ENCODE results near the gene TRABD. TPM values are rescaled to one million over a fixed set of nuclear protein-coding genes. Genes with fewer than 3 reads are reported as not detected.
A peak's percentile ranks its signal among the peaks of the same experiment; 100 is the strongest.

The TRABD gene
- total RNA-seq, 1 experiment from 2014 or later: 26.3 TPM

DNA sequence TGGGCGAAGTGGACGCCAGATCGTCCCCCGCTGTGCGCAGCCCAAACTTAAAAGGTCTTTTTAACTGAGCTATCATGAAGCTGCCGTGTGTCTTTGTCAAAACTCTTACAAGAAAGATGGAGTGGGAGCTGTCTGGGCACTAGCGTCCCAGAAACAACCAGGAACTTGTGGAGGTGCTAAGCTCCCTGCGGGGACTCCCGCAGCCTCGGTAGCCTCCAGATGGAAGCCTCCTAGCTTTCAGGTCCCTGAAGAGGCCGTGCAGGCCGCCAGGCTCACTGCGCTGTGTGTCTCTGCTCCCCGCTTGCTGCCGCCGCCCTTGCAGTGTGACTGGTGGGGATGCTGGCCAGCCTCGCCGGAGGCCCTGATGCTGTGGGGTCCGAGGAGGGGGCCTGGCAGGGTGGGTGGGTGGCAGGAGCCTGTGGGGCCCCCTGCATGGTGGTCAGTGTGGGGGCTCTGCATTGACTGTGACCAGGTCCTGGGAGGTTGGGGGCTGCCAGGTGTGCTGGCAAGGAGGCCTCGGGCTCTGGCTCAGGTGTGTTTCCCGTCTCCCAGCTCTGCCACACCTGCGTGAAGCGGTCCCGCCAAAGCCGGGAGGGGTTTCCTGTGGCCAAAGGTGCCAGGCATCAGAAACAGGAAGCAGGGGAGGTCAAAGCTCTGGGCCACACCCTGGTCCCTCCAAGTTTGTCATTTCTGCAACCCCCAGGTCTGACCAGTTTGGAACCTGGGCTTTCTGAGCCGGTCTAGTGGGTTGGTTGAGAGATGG is 1.2 kb downstream of the TRABD start:
- DNase-seq (ENCODE audit: low read depth): no peak

DNA sequence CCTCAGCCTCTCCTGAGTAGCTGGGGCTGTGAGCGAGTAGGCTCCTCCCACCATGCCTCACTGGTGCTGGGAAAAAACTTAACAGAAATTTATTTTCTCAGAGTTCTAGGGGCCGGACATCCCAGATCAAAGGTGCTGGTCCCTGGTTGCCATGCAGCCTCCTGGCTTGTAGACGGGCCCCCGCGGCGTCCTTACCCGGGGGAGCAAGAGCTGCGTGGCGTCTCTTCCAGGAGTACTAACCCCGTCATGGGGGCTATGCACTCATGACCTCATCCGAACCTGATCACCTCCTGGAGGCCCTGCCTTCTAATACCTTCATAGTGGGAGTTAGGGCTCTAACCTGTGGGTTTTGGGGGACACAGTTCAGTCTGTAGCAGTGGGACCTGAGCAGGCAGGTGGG is 2.6 kb downstream of the TRABD start:
- DNase-seq (ENCODE audit: low read depth): no peak

- DNase-seq (ENCODE audit: low read depth): no peak
Observed at GRCh38 chr22:50189184-50189848, 3.6 kb downstream of the TRABD start.

DNA sequence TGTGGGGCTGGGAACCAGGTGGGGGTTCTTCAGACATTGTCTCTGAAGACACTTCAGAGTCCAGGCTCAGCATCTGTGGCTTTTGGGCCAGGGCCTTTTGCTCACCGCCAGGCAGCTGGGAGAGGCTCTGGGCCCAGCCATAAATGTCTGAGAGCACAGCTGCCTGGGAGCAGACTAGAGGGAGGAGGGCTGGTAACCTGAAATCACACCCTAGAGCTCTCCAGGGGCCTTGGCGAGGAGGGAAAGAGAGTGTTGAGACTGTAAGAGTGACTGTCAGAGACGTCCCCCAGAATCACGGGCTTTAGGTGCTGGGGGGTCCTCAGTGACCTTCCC is 4.1 kb downstream of the TRABD start:
- no peak for DNase-seq (ENCODE audit: low read depth)

DNA sequence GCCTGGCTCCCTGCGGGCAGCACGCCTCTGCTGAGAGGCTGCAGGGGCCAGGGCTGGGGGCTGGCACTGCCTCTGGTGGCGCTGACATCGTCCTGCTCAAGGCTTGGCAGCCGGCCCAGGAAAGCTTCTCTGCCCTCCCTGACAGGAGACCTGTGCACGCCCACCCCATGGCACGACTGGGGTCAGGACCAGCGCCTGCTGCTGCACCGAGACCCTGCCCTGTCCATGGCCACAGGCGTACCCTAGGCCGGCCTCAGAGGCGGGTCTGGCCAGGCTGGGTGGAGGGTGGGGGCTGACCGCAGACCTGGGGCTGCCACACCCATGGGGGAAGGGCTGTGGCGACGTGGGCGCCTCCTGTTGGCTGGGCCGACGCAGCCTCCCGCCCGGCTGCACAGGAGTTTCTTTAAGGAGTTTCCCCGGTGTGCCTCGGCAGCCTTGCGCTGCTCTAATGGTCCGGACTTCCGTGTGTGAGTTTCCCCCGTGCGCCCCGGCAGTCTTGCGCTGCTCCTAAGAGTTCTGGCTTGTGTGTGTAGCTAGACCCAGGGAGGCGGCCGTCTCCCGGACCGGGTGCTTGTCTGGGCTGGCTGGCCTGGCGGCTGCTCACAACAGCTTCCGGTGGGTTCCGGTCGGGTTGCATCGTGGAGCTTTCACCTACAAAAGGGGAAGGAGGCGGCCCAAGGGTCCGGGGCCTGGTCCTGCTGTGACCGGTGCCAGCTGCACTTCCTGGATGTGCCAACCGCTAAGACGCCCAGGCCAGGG is 4.6 kb downstream of the TRABD start:
- DNase-seq (ENCODE audit: low read depth): no peak

DNA sequence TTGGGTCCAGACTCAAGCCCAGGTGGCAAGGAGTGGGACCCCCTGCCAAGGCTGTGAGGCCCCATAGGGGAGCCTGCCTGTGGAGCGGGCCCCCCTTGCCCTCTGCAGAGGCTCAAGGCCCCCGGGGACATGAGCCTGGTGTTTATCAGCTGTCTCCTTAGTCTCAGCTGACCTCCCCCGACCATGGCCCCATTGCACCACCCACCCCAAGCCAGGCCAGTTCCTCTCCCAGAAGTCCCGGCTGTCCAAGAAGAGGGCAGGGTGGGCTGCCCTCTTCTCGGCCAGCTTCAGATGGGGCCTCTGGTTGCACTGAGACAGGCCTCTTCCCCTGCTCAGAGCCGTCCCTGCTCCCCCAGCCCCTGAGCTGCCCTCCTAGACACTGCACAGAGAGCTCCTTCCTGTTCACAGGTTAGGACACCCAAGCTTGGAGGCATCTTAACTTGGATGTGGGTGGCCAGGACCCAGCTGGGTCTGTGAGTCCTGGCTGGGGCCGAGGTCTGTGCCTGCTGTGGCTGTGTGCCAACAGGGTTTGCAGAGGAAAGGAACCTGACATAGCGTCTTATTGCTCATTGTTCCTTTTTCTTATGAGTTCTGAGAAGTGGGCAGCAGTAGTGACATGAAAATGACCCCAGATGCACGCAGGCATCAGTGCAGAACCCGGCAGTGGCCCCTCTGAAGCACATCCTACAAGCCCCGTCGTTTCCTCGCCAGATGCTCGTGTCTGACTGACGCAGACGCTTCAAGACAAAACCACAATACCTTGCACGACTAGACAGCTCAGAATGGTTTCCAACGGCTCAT is 5.4 kb downstream of the TRABD start:
- no peak for DNase-seq (ENCODE audit: low read depth)

DNA sequence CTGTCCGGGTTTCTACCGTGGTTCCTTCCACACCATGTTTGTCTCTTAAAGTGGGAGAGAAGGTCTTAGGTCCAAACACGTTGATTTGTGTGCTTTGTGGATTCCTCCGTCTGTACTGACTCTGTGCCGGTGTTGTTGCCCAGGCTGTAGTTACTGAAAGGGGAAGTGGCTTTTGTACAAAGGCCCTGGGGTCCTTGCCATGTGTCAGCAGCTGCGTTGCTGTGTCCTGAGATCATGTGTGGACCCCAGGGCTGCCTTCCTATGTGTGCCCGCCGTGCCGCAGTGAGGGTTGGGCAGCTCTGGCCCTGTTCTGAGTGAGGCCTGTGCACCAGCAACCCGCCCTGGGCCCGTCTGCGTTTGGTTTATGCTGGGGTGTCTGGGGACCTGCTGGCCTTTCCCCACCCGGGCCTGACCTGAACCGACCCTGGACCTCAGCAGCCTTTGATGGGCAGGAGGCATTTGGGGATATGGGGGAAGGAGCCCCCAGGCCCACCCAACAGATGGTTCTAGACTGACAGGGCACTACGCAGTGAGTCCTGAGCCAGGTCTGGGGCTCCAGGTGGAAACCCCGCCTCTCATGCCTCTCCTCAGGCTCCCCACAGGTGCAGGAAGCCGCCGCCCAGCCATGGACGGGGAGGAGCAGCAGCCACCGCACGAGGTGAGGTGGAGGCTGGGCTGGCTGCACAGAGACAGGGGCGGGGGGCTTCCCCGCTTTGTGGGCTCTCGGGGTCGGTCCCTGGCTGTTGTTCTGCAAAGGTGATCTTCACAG is 6.9 kb downstream of the TRABD start:
- DNase-seq (ENCODE audit: low read depth): no peak

DNA sequence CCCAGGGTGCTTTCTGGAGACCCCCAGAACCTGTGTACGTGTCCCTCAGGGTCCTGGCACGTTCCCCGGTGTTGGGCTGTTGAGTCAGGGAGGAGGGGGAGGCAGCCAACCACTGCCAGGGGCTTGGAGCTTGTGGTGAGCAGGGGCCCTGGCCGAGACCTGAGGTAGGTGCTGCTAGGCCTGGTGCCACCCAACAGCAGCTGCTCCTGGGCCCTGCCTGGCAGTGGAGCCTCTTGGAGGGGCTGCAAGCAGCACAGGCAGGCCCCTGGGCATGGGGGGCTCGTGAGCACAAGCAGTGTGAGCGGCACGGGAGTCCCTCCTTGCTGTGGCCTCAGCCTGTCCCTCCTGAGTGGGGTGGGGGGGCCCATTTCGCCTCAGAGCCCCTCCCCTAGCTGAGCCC is 7.9 kb downstream of the TRABD start:
- no peak for DNase-seq (ENCODE audit: low read depth)

DNA sequence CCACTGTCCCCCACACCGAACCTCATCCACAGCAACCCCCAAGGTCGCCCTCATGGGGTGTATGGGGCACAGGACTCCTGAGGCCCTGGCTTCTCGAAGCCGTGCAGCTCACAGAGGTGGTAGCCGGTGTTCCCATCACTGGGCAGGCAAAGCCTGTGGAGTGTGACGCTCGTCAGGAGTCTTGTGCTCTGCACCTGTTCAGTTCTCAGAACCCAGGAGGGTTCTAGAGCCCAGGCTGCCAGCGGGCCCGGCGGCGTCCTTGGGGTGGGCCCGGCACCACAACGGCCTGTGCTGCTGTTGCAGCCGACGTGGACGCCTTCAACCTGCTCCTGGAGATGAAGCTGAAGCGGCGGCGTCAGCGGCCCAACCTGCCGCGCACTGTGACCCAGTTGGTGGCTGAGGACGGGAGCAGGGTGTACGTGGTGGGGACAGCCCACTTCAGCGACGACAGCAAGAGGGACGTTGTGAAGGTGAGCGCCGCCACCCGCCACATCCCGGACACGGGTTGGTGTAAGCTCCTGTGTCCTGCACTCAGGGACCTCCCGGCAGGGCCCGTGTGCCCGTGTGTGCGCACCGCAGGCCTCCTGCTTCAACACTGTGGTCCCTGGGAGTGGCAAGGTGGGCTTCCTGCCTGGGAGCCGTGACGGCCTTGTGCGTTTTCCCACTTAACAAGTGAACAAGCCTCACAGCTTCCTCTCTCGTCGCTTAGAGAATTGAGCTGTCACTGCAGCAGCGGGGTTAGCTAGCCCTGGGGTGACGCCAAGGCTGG is 8.5 kb downstream of the TRABD start:
- DNase-seq (ENCODE audit: low read depth): no peak

DNA sequence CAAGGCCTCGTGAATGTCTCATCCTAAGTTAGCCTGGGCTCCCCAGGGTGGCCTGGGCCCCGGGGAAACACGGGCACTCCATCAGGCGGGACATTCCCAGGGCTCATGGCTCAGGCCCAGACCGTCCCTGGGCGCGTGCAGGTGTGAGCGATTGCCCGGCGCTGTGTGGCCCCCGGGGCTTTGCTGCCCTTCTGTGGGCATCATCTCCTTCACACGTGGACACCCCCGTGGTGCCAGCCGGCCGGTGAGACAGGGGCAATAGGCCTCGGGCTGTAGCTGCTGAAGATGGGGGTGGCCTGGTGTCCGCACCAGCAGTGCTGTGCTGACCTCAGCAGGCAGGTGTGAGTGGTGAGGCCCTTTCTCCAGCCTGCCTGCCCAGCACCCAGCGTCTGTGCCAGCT is 10.5 kb downstream of the TRABD start:
- no peak for DNase-seq (ENCODE audit: low read depth)

GRCh38 chr22:50197000-50197800 is 11.5 kb downstream of the TRABD start:
- DNase-seq (ENCODE audit: low read depth): no peak

- no peak for DNase-seq (ENCODE audit: low read depth)
Observed at GRCh38 chr22:50197856-50198623, 12.3 kb downstream of the TRABD start.

DNA sequence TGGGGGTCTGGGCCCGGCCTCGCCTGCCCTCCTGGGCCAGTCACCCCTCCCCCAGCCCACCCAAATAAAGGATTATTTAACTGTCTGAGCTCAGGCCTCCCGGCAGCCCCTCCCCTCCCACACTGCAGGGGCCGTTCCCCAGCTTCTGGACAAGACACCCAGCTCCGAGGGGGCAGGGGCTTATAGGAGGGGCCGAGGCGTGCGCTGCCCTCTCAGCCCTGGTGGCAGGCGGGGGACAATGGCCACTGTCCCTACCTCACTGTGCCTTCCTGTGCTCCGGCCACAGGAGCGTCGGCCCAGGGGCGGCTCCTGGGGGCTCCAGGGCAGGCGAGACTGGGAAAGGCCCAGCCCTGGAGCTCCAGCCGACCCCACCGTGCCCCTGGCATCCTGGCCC is 12.9 kb downstream of the TRABD start:
- no peak for DNase-seq (ENCODE audit: low read depth)

DNA sequence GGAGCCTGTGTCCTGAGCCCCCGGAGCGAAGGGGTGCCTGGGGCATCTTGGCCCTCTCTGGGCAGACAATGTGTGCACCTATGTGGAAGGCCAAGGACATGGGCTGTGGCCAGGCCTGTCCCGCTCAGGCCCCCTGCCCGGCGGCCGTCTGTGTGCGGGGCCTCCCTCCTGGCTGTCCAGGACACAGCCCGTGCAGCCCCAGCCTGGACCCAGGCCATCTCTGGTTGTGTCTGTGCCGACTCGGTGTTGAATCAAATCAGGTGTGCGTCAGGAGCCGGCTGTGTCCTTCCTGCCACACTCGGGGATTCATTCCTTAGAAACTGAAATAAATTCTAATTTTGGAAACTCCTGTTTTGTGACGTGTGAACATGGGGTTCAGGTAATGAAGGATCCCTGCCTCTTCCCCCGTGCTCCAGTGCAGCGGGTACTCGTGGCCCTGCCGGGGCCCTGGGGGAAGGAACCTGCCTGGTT is 13.6 kb downstream of the TRABD start:
- no peak for DNase-seq (ENCODE audit: low read depth)

DNA sequence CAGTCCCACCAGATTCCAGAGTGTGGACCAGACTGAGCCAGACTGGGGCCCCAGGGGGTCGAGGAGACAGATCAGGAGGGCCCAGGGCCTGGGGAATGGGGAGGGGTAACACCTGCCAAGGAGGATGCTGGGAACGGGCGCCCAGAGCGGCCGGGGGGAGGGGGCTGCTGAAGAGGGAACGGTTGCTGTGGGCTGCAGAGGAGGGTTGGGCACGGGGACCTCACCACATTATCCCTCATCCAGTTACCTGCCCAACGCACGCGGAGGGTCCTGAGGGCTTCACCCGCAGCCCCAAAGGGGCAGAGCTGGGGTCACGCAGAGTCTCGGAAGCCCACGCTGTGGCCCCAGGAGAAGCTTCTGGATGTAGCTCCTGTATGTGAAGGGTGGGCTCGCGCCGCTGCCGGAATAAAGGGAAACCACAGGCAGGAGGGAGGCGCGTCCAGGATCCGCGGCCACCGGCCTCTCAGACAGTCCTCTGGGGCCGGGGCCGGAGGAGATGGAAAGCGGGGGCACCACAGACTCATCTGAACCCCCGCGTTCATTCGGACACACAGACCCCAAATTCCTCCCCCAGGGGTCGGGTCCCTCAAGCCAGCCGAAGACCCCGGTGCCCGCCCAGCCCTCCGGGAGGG is 14.2 kb downstream of the TRABD start:
- DNase-seq (ENCODE audit: low read depth): no peak

GRCh38 chr22:50200461-50201190 is 14.9 kb downstream of the TRABD start, which contains the start of gene SELENOO:
TSS of gene SELENOO (plus strand) at chr22:50201011. CDS start at chr22:50201037, 26 bp downstream.
- DNase-seq (ENCODE audit: low read depth): peak; percentile 84
